ENCODE results near the gene IFNA6. TPM values are rescaled to one million over a fixed set of nuclear protein-coding genes. Genes with fewer than 3 reads are reported as not detected.

The IFNA6 gene
- total and polyA plus RNA-seq, 2 of the 4 experiments (the other 2 are of a cell fraction): not detected

DNA sequence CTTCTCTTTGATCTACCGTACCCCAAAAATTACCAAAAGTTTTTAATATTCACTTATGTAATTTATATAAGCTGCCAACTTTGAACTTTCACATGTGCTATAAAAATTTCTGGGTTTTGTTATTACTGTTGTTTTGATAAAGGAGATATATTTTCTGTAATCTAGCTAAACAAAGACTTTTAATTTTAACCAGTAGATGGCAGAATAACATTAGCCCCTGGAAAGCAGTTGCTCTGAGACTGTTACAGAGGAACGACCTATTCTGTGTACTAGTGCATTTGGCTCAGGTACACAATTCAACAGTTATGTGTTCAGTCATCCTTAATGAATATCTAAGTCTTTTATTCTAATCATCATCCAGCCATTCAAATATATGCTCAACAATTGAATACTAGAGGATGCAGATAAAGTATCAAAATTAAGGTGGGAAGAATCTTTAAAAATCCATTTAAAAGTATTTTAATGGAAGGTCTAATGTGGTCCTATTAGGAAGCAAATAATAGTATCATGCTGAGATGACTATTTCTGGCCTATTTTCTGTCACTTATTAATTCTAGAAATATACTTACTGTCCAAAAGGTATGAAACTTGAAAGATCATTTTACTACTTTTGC lies 24.1 kb downstream of the IFNA6 start:
- no TSS peak for BruUV-seq (replicated peaks)
- Histone ChIP-seq H2BK5ac (ENCODE audit: low read depth, low read length, poor library complexity, severe bottlenecking) (no peak overlapping the region), H3K4ac (ENCODE audit: low read depth, low read length) (no peak overlapping the region), H3K4me1 (ENCODE audit: control insufficient read depth, insufficient read depth, low read length) (0 out of 2 replicates have a peak, but pooled peaks cover under 1% of the 10 kb centered on the region), H3K9me3 (ENCODE audit: control insufficient read depth, insufficient read depth, low read length) (no peaks in the 10 kb centered on the region), H3K27me3 (ENCODE audit: control insufficient read depth, insufficient read depth, low read length) (no peaks in the 10 kb centered on the region), H3K18ac (ENCODE audit: low read depth, low read length) (no peak overlapping the region), H3K23ac (ENCODE audit: low read depth, low read length) (no peak overlapping the region), H3K9ac (ENCODE audit: low read depth, low read length) (no peak overlapping the region), H3K9me1 (ENCODE audit: insufficient read depth, low read length) (peaks cover under 1% of the 10 kb centered on the region; the same call in 1 of the 2 replicates), H3K36me3 (ENCODE audit: control insufficient read depth, insufficient read depth, low read length) (peaks cover 17% of the 10 kb centered on the region), H4K5ac (ENCODE audit: low read depth, low read length) (no peak overlapping the region), H4K8ac (ENCODE audit: low read depth in 2 of 2, low read length in 2 of 2) (no peak overlapping the region), H4K20me1 (ENCODE audit: insufficient read depth, low read length) (peaks cover 36% of the 10 kb centered on the region), H3K14ac (replicated peaks; ENCODE audit: low read depth, low read length) (no peak overlapping the region), H2AFZ (replicated peaks; ENCODE audit: low read length, poor library complexity) (no peak overlapping the region), H2BK20ac (ENCODE audit: low read depth, low read length) (no peak overlapping the region), H3K27ac (ENCODE audit: insufficient read depth, low read length) (no peak overlapping the region), H2AK9ac (replicated peaks; ENCODE audit: low read depth, low read length, poor library complexity) (no peak overlapping the region), H4K91ac (ENCODE audit: insufficient read depth, low read depth, low read length) (no peak overlapping the region), H2BK120ac (ENCODE audit: low read depth, low read length) (no peak overlapping the region), H2AK5ac (ENCODE audit: low read depth, low read length) (no peak overlapping the region), H3K4me3 (ENCODE audit: insufficient read depth, low read depth, low read length) (no peak overlapping the region), H3K4me2 (ENCODE audit: low read depth, low read length) (no peak overlapping the region), H3K79me1 (ENCODE audit: low read depth in 1 of 2, low read length in 2 of 2) (peaks cover 12 to 22% of the 10 kb centered on the region in 2 experiments; a peak in 3 of 4 replicates), H3K56ac (ENCODE audit: extremely low read depth, insufficient read depth, low read length) (no peak overlapping the region), H2BK15ac (ENCODE audit: low read depth, low read length) (no peak overlapping the region)
- dilution Hi-C loops (cut with HindIII; ENCODE audit: low sequenced_read_pairs, unreplicated experiment): no loop called here
- in situ Hi-C loops (cut with MboI; ENCODE audit: low sequenced_read_pairs): loop anchor here (25.0 kb wide), 2 partner anchors 336 to 686 kb away; partner anchors contain the start of gene CDKN2B
- CTCF ChIA-PET: interaction anchor here (0.6 to 1.3 kb wide), 7 partner anchors 8 to 129 kb away, joined by 3 to 11 read pairs (median 4); partner anchors contain the start of gene KLHL9
- TF ChIP-seq RAD21 (IDR thresholded peaks at IDR 0.05; ENCODE audit: low read length) (peak; percentile 83), FOS (IDR thresholded peaks at IDR 0.05; ENCODE audit: low read depth, low read length) (no peak), CHD1 (IDR thresholded peaks at IDR 0.05; ENCODE audit: low read depth, low read length) (no peak), SMC3 (IDR thresholded peaks at IDR 0.05; ENCODE audit: low read depth, low read length) (peak; percentile 47), RFX5 (IDR thresholded peaks at IDR 0.05; ENCODE audit: low read depth, low read length) (no peak)
- TF ChIP-seq, protein P1, sequence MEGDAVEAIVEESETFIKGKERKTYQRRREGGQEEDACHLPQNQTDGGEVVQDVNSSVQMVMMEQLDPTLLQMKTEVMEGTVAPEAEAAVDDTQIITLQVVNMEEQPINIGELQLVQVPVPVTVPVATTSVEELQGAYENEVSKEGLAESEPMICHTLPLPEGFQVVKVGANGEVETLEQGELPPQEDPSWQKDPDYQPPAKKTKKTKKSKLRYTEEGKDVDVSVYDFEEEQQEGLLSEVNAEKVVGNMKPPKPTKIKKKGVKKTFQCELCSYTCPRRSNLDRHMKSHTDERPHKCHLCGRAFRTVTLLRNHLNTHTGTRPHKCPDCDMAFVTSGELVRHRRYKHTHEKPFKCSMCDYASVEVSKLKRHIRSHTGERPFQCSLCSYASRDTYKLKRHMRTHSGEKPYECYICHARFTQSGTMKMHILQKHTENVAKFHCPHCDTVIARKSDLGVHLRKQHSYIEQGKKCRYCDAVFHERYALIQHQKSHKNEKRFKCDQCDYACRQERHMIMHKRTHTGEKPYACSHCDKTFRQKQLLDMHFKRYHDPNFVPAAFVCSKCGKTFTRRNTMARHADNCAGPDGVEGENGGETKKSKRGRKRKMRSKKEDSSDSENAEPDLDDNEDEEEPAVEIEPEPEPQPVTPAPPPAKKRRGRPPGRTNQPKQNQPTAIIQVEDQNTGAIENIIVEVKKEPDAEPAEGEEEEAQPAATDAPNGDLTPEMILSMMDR (conservative IDR thresholded peaks at IDR 0.05; ENCODE audit: low read depth, low read length): peak; percentile 72
- DNase-seq (peak; percentile 44), ATAC-seq (ENCODE audit: low read depth) (peak; percentile 78)
- WGBS, 2 experiments (ENCODE audit: extremely low coverage in 2 of 2, insufficient read length in 1 of 2): no CpG with 5 or more reads among the region's 2 CpGs
- intact Hi-C loops (cut with micrococcal nuclease): loop anchor here (2.0 to 10.0 kb wide), 4 partner anchors 70 to 918 kb away; no protein-coding TSS in a partner anchor
- POLR2A ChIA-PET (ENCODE audit: unreplicated experiment): interaction anchor here (0.6 kb wide), 1 partner anchor 656 kb away, joined by 5 read pairs; no protein-coding TSS in a partner anchor

Data from IMR-90 (cell line).